ENCODE data around the gene PNCK. TPM values are rescaled to one million over a fixed set of nuclear protein-coding genes. Genes with fewer than 3 reads are reported as not detected.
"Not testable (repeated sequence)": the region's sequence is repeated elsewhere in the genome, so short reads cannot be mapped to it uniquely, and the experiment has no call there.

The PNCK gene
- total RNA-seq, 1 donor from 2014 or later, result 0.72 TPM

DNA sequence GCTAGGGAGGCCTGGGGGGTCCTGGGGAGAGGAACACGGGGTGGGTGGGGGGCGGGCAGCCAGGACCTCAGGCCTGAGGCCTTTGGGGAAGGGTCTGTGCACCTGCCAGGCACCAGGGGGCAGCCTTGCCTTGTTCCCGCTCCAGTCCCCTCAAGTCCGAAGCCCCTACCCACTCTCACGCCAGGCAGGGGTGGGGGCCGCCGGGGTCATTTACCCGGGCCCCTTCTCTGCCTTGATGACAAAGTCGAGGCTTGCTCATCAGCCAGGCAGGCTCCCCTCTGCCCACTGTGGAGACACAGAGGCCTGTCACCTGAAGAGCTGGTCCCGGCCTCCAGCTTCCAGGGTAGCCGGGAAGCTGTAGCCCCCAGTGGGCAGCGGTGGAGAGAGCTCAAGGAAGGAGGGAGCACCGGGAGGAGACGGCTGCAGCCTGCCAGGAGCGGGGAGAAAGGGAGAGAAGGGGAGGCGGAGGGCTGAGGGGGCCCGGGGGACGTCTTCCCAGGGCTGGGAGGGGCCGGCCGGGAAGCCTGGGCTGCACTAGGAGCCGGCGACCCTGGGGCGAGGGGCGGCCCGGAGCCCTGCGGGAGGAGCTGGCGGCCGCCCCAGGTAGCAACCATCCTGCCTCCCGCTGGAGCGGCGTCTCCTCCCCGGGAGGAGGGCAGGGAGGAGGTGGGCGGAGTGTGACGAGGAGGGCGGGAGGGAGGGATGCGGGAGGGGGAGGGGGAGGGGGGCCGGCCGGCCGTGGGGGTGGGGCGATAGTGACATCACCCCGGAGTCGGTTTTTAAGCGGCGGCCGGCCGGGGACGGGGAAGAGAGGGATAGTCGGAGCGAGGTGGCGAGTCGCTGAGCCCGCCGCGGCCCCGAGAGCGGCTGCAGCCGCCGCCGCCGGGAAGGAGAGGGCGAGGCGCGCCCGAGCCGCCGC, 13.8 kb upstream of the PNCK start, which contains the start of gene SLC6A8:
TSS of gene SLC6A8 (plus strand) at position 806 of the 919 bp plus-strand sequence. CDS start 649 bp downstream, outside the sequence.
- peak; percentile 80 for DNase-seq
- intact Hi-C loops (cut with DNase I), result no loop called here
- Histone ChIP-seq H3K27me3 (no peaks in the 10 kb centered on the region), H3K4me1 (no peaks in the 10 kb centered on the region), H3K4me3 (peak within 1 kb of the TSS; percentile 28), H3K27ac (no peak within 1 kb of the TSS), H3K36me3 (no peaks in the 10 kb centered on the region), H3K9me3 (no peaks in the 10 kb centered on the region)
- ATAC-seq, result peak; percentile 77
- TF ChIP-seq, protein P1, sequence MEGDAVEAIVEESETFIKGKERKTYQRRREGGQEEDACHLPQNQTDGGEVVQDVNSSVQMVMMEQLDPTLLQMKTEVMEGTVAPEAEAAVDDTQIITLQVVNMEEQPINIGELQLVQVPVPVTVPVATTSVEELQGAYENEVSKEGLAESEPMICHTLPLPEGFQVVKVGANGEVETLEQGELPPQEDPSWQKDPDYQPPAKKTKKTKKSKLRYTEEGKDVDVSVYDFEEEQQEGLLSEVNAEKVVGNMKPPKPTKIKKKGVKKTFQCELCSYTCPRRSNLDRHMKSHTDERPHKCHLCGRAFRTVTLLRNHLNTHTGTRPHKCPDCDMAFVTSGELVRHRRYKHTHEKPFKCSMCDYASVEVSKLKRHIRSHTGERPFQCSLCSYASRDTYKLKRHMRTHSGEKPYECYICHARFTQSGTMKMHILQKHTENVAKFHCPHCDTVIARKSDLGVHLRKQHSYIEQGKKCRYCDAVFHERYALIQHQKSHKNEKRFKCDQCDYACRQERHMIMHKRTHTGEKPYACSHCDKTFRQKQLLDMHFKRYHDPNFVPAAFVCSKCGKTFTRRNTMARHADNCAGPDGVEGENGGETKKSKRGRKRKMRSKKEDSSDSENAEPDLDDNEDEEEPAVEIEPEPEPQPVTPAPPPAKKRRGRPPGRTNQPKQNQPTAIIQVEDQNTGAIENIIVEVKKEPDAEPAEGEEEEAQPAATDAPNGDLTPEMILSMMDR (IDR thresholded peaks at IDR 0.05), result peak; percentile 36

DNA sequence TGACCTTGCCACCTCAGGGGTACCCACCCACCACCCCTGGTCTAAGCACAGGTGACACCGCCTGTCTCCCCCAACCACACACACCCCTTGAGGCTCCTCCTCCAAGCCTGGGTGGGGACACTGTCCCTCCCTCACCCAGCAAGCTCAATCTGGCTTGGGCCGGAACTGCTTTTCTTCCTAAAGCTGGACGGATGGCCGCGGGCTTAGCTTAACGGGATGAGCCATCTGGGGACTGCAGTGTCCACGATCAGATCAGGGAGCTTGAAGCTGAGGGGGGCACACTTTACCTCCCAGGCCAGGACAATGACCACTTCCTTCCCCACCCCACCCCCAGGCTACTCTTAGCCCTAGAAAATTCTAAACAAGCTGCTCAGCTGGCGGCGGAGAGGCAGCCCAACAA, 13.1 kb upstream of the PNCK start:
- Histone ChIP-seq H3K36me3 (no peaks in the 10 kb centered on the region), H3K27me3 (no peaks in the 10 kb centered on the region), H3K4me1 (no peaks in the 10 kb centered on the region), H3K27ac (no peak overlapping the region), H3K9me3 (no peaks in the 10 kb centered on the region), H3K4me3 (no peak overlapping the region)
- ATAC-seq, result no peak
- TF ChIP-seq, protein P1 (IDR thresholded peaks at IDR 0.05), result no peak
- intact Hi-C loops (cut with DNase I), result no loop called here
- DNase-seq, result no peak

DNA sequence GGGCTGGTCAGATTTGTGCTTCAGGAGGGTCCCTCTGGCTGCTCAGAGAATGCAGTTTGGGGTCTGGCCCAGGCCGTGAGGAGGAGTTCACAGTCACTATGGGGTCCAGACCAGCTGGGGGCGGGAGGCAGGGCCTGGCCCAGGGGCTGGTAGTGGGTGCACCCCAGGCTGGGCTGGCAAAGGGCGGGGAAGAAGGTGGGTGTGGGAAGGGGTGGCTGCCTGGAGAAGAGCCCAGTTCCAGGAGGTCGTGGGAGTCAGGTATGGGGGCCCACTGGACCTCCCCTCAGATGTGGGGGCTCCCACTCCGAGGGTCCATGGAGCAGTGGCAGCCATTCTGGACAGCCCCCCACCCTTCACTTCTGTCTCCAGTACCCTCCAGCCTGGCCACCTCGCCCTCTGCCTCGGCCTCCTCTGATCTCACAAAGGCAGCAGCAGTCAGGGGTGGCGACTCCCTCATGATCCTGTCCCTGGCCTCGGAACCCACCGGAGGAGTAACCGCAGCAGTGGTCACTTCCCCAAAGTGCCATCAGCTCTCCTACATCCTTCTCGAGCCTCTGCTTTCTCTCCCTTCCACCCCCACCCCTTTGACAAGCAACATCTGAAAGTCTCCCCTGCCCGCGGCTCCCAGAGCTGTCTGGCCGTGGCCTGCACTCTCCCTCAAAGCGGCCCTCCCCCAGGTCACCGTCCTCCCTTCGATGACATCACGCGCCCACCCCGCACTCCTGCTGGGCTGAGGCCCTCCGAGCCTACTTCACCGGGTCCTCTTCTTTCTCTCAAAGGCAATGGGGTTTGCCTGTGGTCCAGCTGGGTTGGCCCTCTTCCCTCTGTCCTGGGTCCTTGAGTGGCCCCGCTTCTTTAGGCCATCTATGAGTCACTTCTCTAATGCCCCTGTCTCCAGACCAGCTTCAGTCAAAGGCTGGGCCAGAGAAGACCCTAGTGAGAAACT, 12.4 kb upstream of the PNCK start:
- Histone ChIP-seq H3K4me3 (no peak overlapping the region), H3K36me3 (no peaks in the 10 kb centered on the region), H3K27me3 (no peaks in the 10 kb centered on the region), H3K9me3 (no peaks in the 10 kb centered on the region), H3K4me1 (no peaks in the 10 kb centered on the region), H3K27ac (no peak overlapping the region)
- intact Hi-C loops (cut with DNase I), result no loop called here
- DNase-seq (peak; percentile 37), ATAC-seq (no peak)
- TF ChIP-seq, protein P1 (IDR thresholded peaks at IDR 0.05), result no peak

DNA sequence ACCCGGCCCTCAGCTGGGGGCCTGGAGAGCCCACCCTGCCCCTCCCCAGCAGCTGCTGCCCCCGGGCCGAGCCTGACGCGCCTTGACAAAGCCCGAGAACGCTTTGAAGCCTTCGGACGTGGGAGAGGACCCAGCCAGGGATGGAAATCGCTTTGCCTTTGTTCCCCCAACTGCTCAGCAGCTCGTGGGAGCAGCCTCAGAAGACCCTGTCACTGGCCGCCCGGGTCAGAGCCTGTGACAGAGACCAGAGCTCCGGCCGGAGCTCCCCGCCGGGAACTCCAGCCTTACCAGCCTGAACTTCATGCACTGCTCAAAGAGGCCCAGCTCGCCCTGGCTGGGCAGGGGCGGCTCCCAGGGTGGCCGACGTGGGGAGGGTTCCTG, 11.5 kb upstream of the PNCK start:
- TF ChIP-seq, protein P1 (IDR thresholded peaks at IDR 0.05), result no peak
- no peaks in the 10 kb centered on the region for H3K36me3 ChIP-seq
- no peak overlapping the region for H3K27ac ChIP-seq
- no peaks in the 10 kb centered on the region for H3K9me3 ChIP-seq
- no peaks in the 10 kb centered on the region for H3K27me3 ChIP-seq
- H3K4me1 ChIP-seq, result no peaks in the 10 kb centered on the region
- no peak for ATAC-seq
- H3K4me3 ChIP-seq, result no peak overlapping the region
- DNase-seq, result peak; percentile 37
- intact Hi-C loops (cut with DNase I), result no loop called here

DNA sequence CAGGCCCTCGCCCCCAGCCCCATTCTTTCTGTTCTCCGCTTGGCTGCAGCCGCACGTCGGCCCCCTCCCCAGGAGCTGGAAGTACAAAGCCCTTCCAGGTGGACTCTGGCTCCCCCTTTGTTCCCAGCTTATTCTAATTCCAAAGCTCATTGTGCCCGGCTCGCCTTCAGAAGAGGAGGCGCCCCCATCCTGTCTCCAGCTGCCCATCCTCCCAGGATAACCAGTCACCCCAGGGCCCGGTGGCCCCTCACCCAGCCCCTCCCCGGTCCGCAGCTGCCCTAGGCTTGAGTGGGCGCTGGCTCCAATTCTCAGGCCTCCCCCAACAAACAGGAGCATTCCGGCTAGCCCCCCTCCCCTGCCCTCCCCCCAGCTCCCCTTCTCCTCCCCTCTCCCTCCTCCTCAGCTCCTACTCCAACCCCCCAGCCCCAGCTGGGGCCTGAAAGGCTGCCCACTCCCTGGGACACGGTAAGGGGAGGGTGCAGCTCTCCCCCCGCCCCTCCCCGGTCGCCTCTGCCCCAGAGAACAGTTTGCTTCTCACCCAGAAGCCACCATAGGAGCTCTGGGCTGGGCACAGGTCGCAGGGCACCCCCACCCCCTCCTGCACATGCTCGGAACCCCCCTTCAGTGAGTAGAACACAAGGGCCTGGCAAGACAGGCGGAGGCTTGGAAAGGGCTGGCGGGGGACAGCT, 11.0 kb upstream of the PNCK start:
- H3K27ac ChIP-seq, result no peak overlapping the region
- no peaks in the 10 kb centered on the region for H3K27me3 ChIP-seq
- DNase-seq (peak; percentile 13), ATAC-seq (no peak)
- intact Hi-C loops (cut with DNase I), result no loop called here
- H3K4me3 ChIP-seq, result no peak overlapping the region
- TF ChIP-seq, protein P1 (IDR thresholded peaks at IDR 0.05), result no peak
- no peaks in the 10 kb centered on the region for H3K4me1 ChIP-seq
- H3K9me3 ChIP-seq, result no peaks in the 10 kb centered on the region
- H3K36me3 ChIP-seq, result no peaks in the 10 kb centered on the region

DNA sequence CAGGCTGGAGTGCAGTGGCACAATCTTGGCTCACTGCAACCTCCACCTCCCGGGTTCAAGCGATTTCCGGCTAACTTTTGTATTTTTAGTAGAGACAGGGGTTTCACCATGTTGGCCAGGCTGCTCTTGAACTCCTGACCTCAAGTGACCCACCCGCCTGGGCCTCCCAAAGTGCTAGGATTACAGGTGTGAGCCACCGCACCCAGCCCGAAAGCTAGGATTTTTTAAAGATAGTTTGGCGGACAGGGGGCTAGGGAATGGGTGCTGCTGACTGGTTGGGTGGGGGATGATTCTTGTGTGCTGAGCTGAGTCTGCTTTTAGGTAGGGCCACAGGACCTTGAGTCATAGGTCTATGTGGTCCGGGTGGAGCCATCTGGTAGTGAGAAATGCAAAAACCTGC, 9.9 kb upstream of the PNCK start:
- H3K9me3 ChIP-seq; H3K27me3 ChIP-seq; H3K36me3 ChIP-seq; H3K27ac ChIP-seq; intact Hi-C loops (cut with DNase I); ATAC-seq; H3K4me3 ChIP-seq; H3K4me1 ChIP-seq: not testable (repeated sequence)
- DNase-seq, result peak; percentile 11
